AG04449 (cell line): ENCODE results near the gene NEK8.

Experiments
- CTCF ChIA-PET: fragments of 350-600 bp; formaldehyde crosslinking; extraction: SDS; loops from one replicate; lab custom pipeline; 2021; ENCODE audit warnings: antibody characterized with exemption; lab: Yijun Ruan, JAX
- POLR2A ChIA-PET: fragments of 400-600, 350-600 bp; formaldehyde crosslinking; extraction: SDS; loops from one replicate; lab custom pipeline; 2020; ENCODE audit warnings: antibody characterized with exemption, inconsistent platforms; lab: Yijun Ruan, JAX
- DNase-seq: peaks from one replicate; pipeline ENCODE4 v3.0.0-alpha.2; 2010; ENCODE audit warnings: low read depth, low spot score
- H3K4me3 ChIP-seq: 2 replicates; pipeline ENCODE4 v1.5.1; 2011; ENCODE audit warnings: low read depth, mild to moderate bottlenecking, control low read depth, low read length
- TF ChIP-seq, protein P1 (sequence below): IDR thresholded peaks from one replicate; pipeline ENCODE4 v1.5.1; 2011; ENCODE audit warnings: mild to moderate bottlenecking, moderate library complexity, low read length, control low read depth, inconsistent platforms; ENCODE audit not compliant: insufficient read depth; ENCODE audit errors: missing control alignments

Gene NEK8

DNA sequence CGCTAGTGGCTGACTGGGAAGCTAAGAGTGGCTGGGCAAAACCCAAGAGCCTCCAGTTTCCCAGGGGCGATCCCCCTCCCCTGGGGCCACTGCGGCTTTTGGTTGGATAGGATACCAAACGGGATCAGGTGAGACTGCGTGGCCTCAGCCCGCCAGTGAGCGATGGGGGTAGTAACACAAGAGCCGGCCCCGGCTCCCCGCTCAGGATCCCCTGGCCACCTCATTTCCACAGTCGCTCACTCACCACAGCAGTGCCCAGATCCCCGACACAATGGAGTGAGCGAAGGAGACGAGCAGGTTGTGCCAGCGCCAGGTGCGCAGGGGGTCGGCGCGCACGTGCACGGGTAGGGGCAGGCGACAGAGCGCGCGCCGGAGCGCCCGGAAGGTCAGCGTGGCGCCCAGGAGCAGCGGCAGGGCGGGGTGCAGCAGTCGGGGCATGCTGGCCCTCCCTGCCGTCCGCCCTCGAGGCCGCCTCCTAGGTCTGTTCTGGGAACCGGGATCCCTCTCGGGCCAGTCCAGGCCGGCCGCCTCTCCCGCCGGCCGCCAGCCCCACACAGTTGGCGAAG lies 2.8 kb upstream of the NEK8 start:
- H3K4me3 ChIP-seq: peak overlapping the region; percentile 72
- ChIA-PET CTCF (interaction anchor here (0.9 to 17.0 kb wide), 29 partner anchors 15 to 406 kb away, joined by 3 to 603 read pairs (median 9); partner anchors contain the start of genes BLTP2, PHF12, PROCA1 and TRAF4), POLR2A (interaction anchor here (0.7 to 5.4 kb wide), 10 partner anchors 11 to 391 kb away, joined by 3 to 174 read pairs (median 9); partner anchors contain the start of genes PHF12, PROCA1 and TRAF4)
- TF ChIP-seq, protein P1, sequence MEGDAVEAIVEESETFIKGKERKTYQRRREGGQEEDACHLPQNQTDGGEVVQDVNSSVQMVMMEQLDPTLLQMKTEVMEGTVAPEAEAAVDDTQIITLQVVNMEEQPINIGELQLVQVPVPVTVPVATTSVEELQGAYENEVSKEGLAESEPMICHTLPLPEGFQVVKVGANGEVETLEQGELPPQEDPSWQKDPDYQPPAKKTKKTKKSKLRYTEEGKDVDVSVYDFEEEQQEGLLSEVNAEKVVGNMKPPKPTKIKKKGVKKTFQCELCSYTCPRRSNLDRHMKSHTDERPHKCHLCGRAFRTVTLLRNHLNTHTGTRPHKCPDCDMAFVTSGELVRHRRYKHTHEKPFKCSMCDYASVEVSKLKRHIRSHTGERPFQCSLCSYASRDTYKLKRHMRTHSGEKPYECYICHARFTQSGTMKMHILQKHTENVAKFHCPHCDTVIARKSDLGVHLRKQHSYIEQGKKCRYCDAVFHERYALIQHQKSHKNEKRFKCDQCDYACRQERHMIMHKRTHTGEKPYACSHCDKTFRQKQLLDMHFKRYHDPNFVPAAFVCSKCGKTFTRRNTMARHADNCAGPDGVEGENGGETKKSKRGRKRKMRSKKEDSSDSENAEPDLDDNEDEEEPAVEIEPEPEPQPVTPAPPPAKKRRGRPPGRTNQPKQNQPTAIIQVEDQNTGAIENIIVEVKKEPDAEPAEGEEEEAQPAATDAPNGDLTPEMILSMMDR: no peak
- no peak for DNase-seq

DNA sequence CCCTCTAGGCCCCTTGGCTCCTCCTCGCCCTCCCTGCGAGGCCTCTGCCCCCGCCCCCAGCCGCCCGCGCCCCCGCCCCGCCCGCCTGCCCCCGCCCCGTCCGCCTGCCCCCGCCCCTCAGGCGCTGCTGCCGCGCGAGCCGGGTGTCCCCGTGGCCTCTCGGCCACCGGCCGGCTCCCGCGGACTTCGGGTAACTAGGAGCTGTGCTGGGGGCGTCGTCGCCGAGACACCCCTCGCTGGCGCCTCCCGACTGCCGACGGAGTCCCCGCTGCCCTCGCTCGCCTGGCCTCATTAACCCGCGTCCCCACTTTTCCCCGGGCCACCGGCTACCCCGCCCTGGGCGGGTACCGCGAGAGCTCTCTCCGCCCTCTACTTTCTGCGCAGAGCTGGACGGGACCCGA lies 2.4 kb upstream of the NEK8 start, which contains the start of gene TLCD1:
Gene TLCD1, minus strand, starts transcription at position 8 of the 401 bp plus-strand sequence. CDS start 136 bp downstream, outside the sequence.
- DNase-seq: no peak
- POLR2A ChIA-PET: interaction anchor here (0.7 to 5.4 kb wide), 18 partner anchors 9 to 390 kb away, joined by 3 to 174 read pairs (median 3); partner anchors contain the start of genes DHRS13, PHF12 and TRAF4
- TF ChIP-seq, protein P1: no peak

GRCh38 chr17:28726627-28727491 lies 1.7 kb upstream of the NEK8 start:
- TF ChIP-seq, protein P1: peak; percentile 100
- POLR2A ChIA-PET: interaction anchor here (0.7 to 5.4 kb wide), 19 partner anchors 8 to 390 kb away, joined by 3 to 174 read pairs (median 3); partner anchors contain the start of genes DHRS13, PHF12, PROCA1 and TRAF4
- peak overlapping the region; percentile 72 for H3K4me3 ChIP-seq
- CTCF ChIA-PET: interaction anchor here (0.5 to 17.0 kb wide), 60 partner anchors 8 to 417 kb away, joined by 3 to 603 read pairs (median 4); partner anchors contain the start of genes BLTP2, DHRS13, PHF12 and PROCA1
- no peak for DNase-seq

More for the DNA sequence above, 2.4 kb upstream of the NEK8 start, which contains the start of gene TLCD1:
- H3K4me3 ChIP-seq: peak within 1 kb of the TSS; percentile 72
- CTCF ChIA-PET: interaction anchor here (0.5 to 17.0 kb wide), 48 partner anchors 7 to 406 kb away, joined by 3 to 603 read pairs (median 6); partner anchors contain the start of genes BLTP2, DHRS13, PHF12 and PROCA1

GRCh38 chr17:28729950-28730330 lies 1.4 kb downstream of the NEK8 start:
- TF ChIP-seq, protein P1: no peak
- ChIA-PET POLR2A (interaction anchor here (2.5 to 5.4 kb wide), 2 partner anchors 10 to 16 kb away, joined by 18 to 174 read pairs; partner anchors contain the start of genes RPL23A and TRAF4), CTCF (interaction anchor here (1.3 to 17.0 kb wide), 5 partner anchors 18 to 224 kb away, joined by 7 to 603 read pairs (median 80); partner anchors contain the start of genes PHF12 and TRAF4)
- no peak for DNase-seq
- no peak overlapping the region for H3K4me3 ChIP-seq

- no peak for DNase-seq
- no peak overlapping the region for H3K4me3 ChIP-seq
- ChIA-PET CTCF (interaction anchor here (1.3 to 17.0 kb wide), 2 partner anchors 14 to 220 kb away, joined by 5 to 603 read pairs; partner anchors contain the start of gene TRAF4), POLR2A (no interaction called here)
- TF ChIP-seq, protein P1: no peak
Measured at GRCh38 chr17:28733346-28733745, 4.8 kb downstream of the NEK8 start.
